Activated CD4-positive, alpha-beta memory T cell treated with anti-CD3 and anti-CD28 coated beads, Interleukin-2, amount 10 ng/mL, durations not matched to agents 7 days and 5 days (primary cell): ENCODE data around the gene ATXN10. TPM values are rescaled to one million over a fixed set of nuclear protein-coding genes. Genes with fewer than 3 reads are reported as not detected.

Experiments used
- CTCF ChIA-PET: fragments of 350-600 bp; sonication (Branson Sonifier 250); formaldehyde crosslinking; loops from one replicate; lab custom pipeline; 2021; ENCODE audit warnings: antibody characterized with exemption, inconsistent platforms; lab: Charles Lee
- POLR2A ChIA-PET: fragments of 350-600 bp; sonication (Branson Sonifier 250); formaldehyde crosslinking; loops from one replicate; lab custom pipeline; 2021; ENCODE audit warnings: antibody characterized with exemption; lab: Charles Lee
- DNase-seq: peaks from one replicate; pipeline ENCODE4 v3.0.0-alpha.2; 2020
- H3K27ac Mint-ChIP-seq: one replicate; pipeline ENCODE4 v1.8.0; 2021; ENCODE audit warnings: mild to moderate bottlenecking, mixed read lengths
- H3K27me3 Mint-ChIP-seq: one replicate; pipeline ENCODE4 v1.8.0; 2021; ENCODE audit warnings: mixed read lengths
- H3K36me3 Mint-ChIP-seq: one replicate; pipeline ENCODE4 v1.8.0; 2021; ENCODE audit warnings: low read depth, mixed read lengths
- H3K4me1 Mint-ChIP-seq: one replicate; pipeline ENCODE4 v1.8.0; 2021; ENCODE audit warnings: mixed read lengths
- H3K4me3 Mint-ChIP-seq: one replicate; pipeline ENCODE4 v1.8.0; 2021; ENCODE audit warnings: mild to moderate bottlenecking, mixed read lengths
- H3K9me3 Mint-ChIP-seq: one replicate; pipeline ENCODE4 v1.8.0; 2021; ENCODE audit warnings: mixed read lengths
- total RNA-seq, 2 experiments: library from RNA; stranded (reverse); gene quantifications; one replicate each; pipeline ENCODE4 v1.2.3, GENCODE V29; 2021

ATXN10 gene
- total RNA-seq, 2 experiments from 2014 or later = 84.5 to 92.6 TPM

GRCh38 chr22:45686836-45687235, 15.2 kb downstream of the ATXN10 start:
- CTCF ChIA-PET = no interaction called here

GRCh38 chr22:45688600-45689080, 17.0 kb downstream of the ATXN10 start:
- POLR2A ChIA-PET = no interaction called here
- Mint-ChIP-seq H3K4me1 (peaks cover 5% of the 10 kb centered on the region), H3K27ac (no peak overlapping the region), H3K27me3 (no peaks in the 10 kb centered on the region), H3K36me3 (peaks cover 15% of the 10 kb centered on the region), H3K9me3 (no peaks in the 10 kb centered on the region), H3K4me3 (no peak overlapping the region)
- CTCF ChIA-PET = no interaction called here
- no peak for DNase-seq

More at GRCh38 chr22:45686836-45687235, 15.2 kb downstream of the ATXN10 start:
- no peaks in the 10 kb centered on the region for H3K27me3 Mint-ChIP-seq
- DNase-seq = no peak
- H3K27ac Mint-ChIP-seq = no peak overlapping the region
- peaks cover 5% of the 10 kb centered on the region for H3K4me1 Mint-ChIP-seq
- H3K9me3 Mint-ChIP-seq = no peaks in the 10 kb centered on the region
- H3K4me3 Mint-ChIP-seq = no peak overlapping the region
- peaks cover 10% of the 10 kb centered on the region for H3K36me3 Mint-ChIP-seq
- POLR2A ChIA-PET = no interaction called here

GRCh38 chr22:45689211-45689610, 17.6 kb downstream of the ATXN10 start:
- Mint-ChIP-seq H3K27ac (no peak overlapping the region), H3K36me3 (peaks cover 20% of the 10 kb centered on the region), H3K9me3 (no peaks in the 10 kb centered on the region), H3K27me3 (no peaks in the 10 kb centered on the region), H3K4me3 (no peak overlapping the region), H3K4me1 (peaks cover 5% of the 10 kb centered on the region)
- DNase-seq = no peak
- CTCF ChIA-PET = no interaction called here
- POLR2A ChIA-PET = no interaction called here

- CTCF ChIA-PET = interaction anchor here (0.7 kb wide), 1 partner anchor 70 kb away, joined by 4 read pairs; no protein-coding TSS in a partner anchor
- POLR2A ChIA-PET = no interaction called here
Measured at GRCh38 chr22:45690008-45690407, 18.4 kb downstream of the ATXN10 start.

GRCh38 chr22:45692549-45692948, 20.9 kb downstream of the ATXN10 start:
- H3K36me3 Mint-ChIP-seq = peaks cover 20% of the 10 kb centered on the region
- peaks cover 5% of the 10 kb centered on the region for H3K4me1 Mint-ChIP-seq
- H3K27me3 Mint-ChIP-seq = no peaks in the 10 kb centered on the region
- no peak overlapping the region for H3K4me3 Mint-ChIP-seq
- no peaks in the 10 kb centered on the region for H3K9me3 Mint-ChIP-seq
- ChIA-PET POLR2A (no interaction called here), CTCF (no interaction called here)
- no peak overlapping the region for H3K27ac Mint-ChIP-seq
- no peak for DNase-seq

More at GRCh38 chr22:45690008-45690407, 18.4 kb downstream of the ATXN10 start:
- H3K4me1 Mint-ChIP-seq = peaks cover 5% of the 10 kb centered on the region
- DNase-seq = no peak
- H3K9me3 Mint-ChIP-seq = no peaks in the 10 kb centered on the region
- H3K4me3 Mint-ChIP-seq = no peak overlapping the region
- H3K27ac Mint-ChIP-seq = no peak overlapping the region
- H3K36me3 Mint-ChIP-seq = peaks cover 20% of the 10 kb centered on the region
- no peaks in the 10 kb centered on the region for H3K27me3 Mint-ChIP-seq

GRCh38 chr22:45693835-45694234, 22.2 kb downstream of the ATXN10 start:
- H3K27ac Mint-ChIP-seq = no peak overlapping the region
- no peaks in the 10 kb centered on the region for H3K9me3 Mint-ChIP-seq

GRCh38 chr22:45696227-45696626, 24.6 kb downstream of the ATXN10 start:
- no peak overlapping the region for H3K27ac Mint-ChIP-seq
- H3K36me3 Mint-ChIP-seq = peaks cover 29% of the 10 kb centered on the region
- POLR2A ChIA-PET = no interaction called here

More at GRCh38 chr22:45693835-45694234, 22.2 kb downstream of the ATXN10 start:
- DNase-seq = no peak
- Mint-ChIP-seq H3K36me3 (peaks cover 28% of the 10 kb centered on the region), H3K4me1 (peaks cover 5% of the 10 kb centered on the region), H3K4me3 (no peak overlapping the region), H3K27me3 (no peaks in the 10 kb centered on the region)
- ChIA-PET POLR2A (interaction anchor here (0.6 kb wide), 1 partner anchor 103 kb away, joined by 3 read pairs; no protein-coding TSS in a partner anchor), CTCF (no interaction called here)

GRCh38 chr22:45698094-45698493, 26.5 kb downstream of the ATXN10 start:
- POLR2A ChIA-PET = no interaction called here
- no peak overlapping the region for H3K27ac Mint-ChIP-seq
- H3K27me3 Mint-ChIP-seq = no peaks in the 10 kb centered on the region
- DNase-seq = no peak
- H3K9me3 Mint-ChIP-seq = no peaks in the 10 kb centered on the region
- no peak overlapping the region for H3K4me3 Mint-ChIP-seq
- H3K36me3 Mint-ChIP-seq = peaks cover 32% of the 10 kb centered on the region
- CTCF ChIA-PET = no interaction called here
- no peaks in the 10 kb centered on the region for H3K4me1 Mint-ChIP-seq

More at GRCh38 chr22:45696227-45696626, 24.6 kb downstream of the ATXN10 start:
- CTCF ChIA-PET = no interaction called here
- Mint-ChIP-seq H3K27me3 (no peaks in the 10 kb centered on the region), H3K4me1 (no peaks in the 10 kb centered on the region), H3K4me3 (no peak overlapping the region), H3K9me3 (no peaks in the 10 kb centered on the region)
- no peak for DNase-seq

GRCh38 chr22:45702981-45703380, 31.3 kb downstream of the ATXN10 start:
- ChIA-PET POLR2A (no interaction called here), CTCF (interaction anchor here (1.1 kb wide), 1 partner anchor 160 kb away, joined by 3 read pairs; no protein-coding TSS in a partner anchor)
- Mint-ChIP-seq H3K27ac (no peak overlapping the region), H3K36me3 (peaks cover 47% of the 10 kb centered on the region), H3K27me3 (no peaks in the 10 kb centered on the region), H3K9me3 (no peaks in the 10 kb centered on the region), H3K4me1 (peaks cover 2% of the 10 kb centered on the region), H3K4me3 (no peak overlapping the region)
- no peak for DNase-seq

- no peak overlapping the region for H3K27ac Mint-ChIP-seq
- no peak for DNase-seq
- POLR2A ChIA-PET = no interaction called here
- H3K9me3 Mint-ChIP-seq = no peaks in the 10 kb centered on the region
- peaks cover 6% of the 10 kb centered on the region for H3K4me1 Mint-ChIP-seq
- H3K27me3 Mint-ChIP-seq = no peaks in the 10 kb centered on the region
- H3K4me3 Mint-ChIP-seq = no peak overlapping the region
- CTCF ChIA-PET = interaction anchor here (0.7 to 1.1 kb wide), 2 partner anchors 13 to 159 kb away, joined by 3 to 4 read pairs; no protein-coding TSS in a partner anchor
- H3K36me3 Mint-ChIP-seq = peaks cover 47% of the 10 kb centered on the region
Measured at GRCh38 chr22:45703758-45704157, 32.1 kb downstream of the ATXN10 start.

GRCh38 chr22:45704648-45705047, 33.0 kb downstream of the ATXN10 start:
- no peak for DNase-seq
- Mint-ChIP-seq H3K4me3 (no peak overlapping the region), H3K4me1 (peaks cover 14% of the 10 kb centered on the region), H3K9me3 (no peaks in the 10 kb centered on the region), H3K36me3 (peaks cover 55% of the 10 kb centered on the region), H3K27me3 (no peaks in the 10 kb centered on the region), H3K27ac (no peak overlapping the region)
- ChIA-PET POLR2A (no interaction called here), CTCF (interaction anchor here (0.7 kb wide), 1 partner anchor 12 kb away, joined by 4 read pairs; no protein-coding TSS in a partner anchor)

GRCh38 chr22:45707605-45708004, 36.0 kb downstream of the ATXN10 start:
- POLR2A ChIA-PET = no interaction called here
- H3K36me3 Mint-ChIP-seq = peaks cover 55% of the 10 kb centered on the region

GRCh38 chr22:45708145-45708544, 36.5 kb downstream of the ATXN10 start:
- no peak for DNase-seq
- POLR2A ChIA-PET = no interaction called here
- H3K27me3 Mint-ChIP-seq = no peaks in the 10 kb centered on the region
- H3K27ac Mint-ChIP-seq = no peak overlapping the region
- H3K36me3 Mint-ChIP-seq = peaks cover 51% of the 10 kb centered on the region
- H3K4me1 Mint-ChIP-seq = peaks cover 20% of the 10 kb centered on the region
- H3K4me3 Mint-ChIP-seq = no peak overlapping the region
- CTCF ChIA-PET = no interaction called here
- H3K9me3 Mint-ChIP-seq = no peaks in the 10 kb centered on the region

More at GRCh38 chr22:45707605-45708004, 36.0 kb downstream of the ATXN10 start:
- H3K27me3 Mint-ChIP-seq = no peaks in the 10 kb centered on the region
- no peak overlapping the region for H3K27ac Mint-ChIP-seq
- no peaks in the 10 kb centered on the region for H3K9me3 Mint-ChIP-seq
- CTCF ChIA-PET = no interaction called here
- no peak overlapping the region for H3K4me3 Mint-ChIP-seq
- peaks cover 20% of the 10 kb centered on the region for H3K4me1 Mint-ChIP-seq
- no peak for DNase-seq
